Activated CD4-positive, alpha-beta T cell treated with anti-CD3 and anti-CD28 coated beads, Interleukin-2, amount 10 ng/mL, durations not matched to agents 7 days and 5 days (primary cell): ENCODE data around the gene HCRT. TPM values are rescaled to one million over a fixed set of nuclear protein-coding genes. Genes with fewer than 3 reads are reported as not detected.
"Not testable (repeated sequence)": the region's sequence is repeated elsewhere in the genome, so short reads cannot be mapped to it uniquely, and the experiment has no call there.

Source experiments
- CTCF ChIA-PET: fragments of 350-600 bp; sonication (Branson Sonifier 250); formaldehyde crosslinking; loops from one replicate; lab custom pipeline; 2021; ENCODE audit warnings: antibody characterized with exemption; lab: Charles Lee
- POLR2A ChIA-PET: fragments of 350-600 bp; sonication (Branson Sonifier 250); formaldehyde crosslinking; loops from one replicate; lab custom pipeline; 2021; ENCODE audit warnings: antibody characterized with exemption; lab: Charles Lee
- DNase-seq: peaks from one replicate; pipeline ENCODE4 v3.0.0-alpha.2; 2020
- H3K27ac Mint-ChIP-seq: one replicate; pipeline ENCODE4 v1.8.0; 2021; ENCODE audit warnings: mild to moderate bottlenecking, moderate library complexity, mixed read lengths
- H3K27me3 Mint-ChIP-seq: one replicate; pipeline ENCODE4 v1.8.0; 2021; ENCODE audit warnings: mixed read lengths
- H3K36me3 Mint-ChIP-seq: one replicate; pipeline ENCODE4 v1.8.0; 2021; ENCODE audit warnings: low read depth, mixed read lengths
- H3K4me1 Mint-ChIP-seq: one replicate; pipeline ENCODE4 v1.8.0; 2021; ENCODE audit warnings: mixed read lengths
- H3K4me3 Mint-ChIP-seq: one replicate; pipeline ENCODE4 v1.8.0; 2021; ENCODE audit warnings: mild to moderate bottlenecking, moderate library complexity, mixed read lengths
- H3K9me3 Mint-ChIP-seq: one replicate; pipeline ENCODE4 v1.8.0; 2021; ENCODE audit warnings: mixed read lengths
- total RNA-seq, 2 experiments: library from RNA; stranded (reverse); gene quantifications; one replicate each; pipeline ENCODE4 v1.2.3, GENCODE V29; 2021

HCRT gene
- total RNA-seq, result not detected

- Mint-ChIP-seq H3K27me3 (peaks cover 16% of the 10 kb centered on the region), H3K4me3 (peak within 1 kb of the TSS; percentile 87), H3K9me3 (no peaks in the 10 kb centered on the region), H3K27ac (peak within 1 kb of the TSS; percentile 82), H3K36me3 (no peaks in the 10 kb centered on the region), H3K4me1 (peaks cover 48% of the 10 kb centered on the region)
- DNase-seq, result no peak
- POLR2A ChIA-PET, result no interaction called here
- CTCF ChIA-PET, result interaction anchor here (0.5 to 2.8 kb wide), 11 partner anchors 10 to 270 kb away, joined by 3 to 33 read pairs (median 3); partner anchors contain the start of gene GHDC
These were observed at the start of gene HCRT for GRCh38 chr17:42184713-42185620. HCRT (minus strand) TSS chr17:42185452; CDS start chr17:42185365, 87 bp downstream.

GRCh38 chr17:42233994-42234393, 48.7 kb upstream of the HCRT start:
- Mint-ChIP-seq H3K27ac (no peak overlapping the region), H3K9me3 (no peaks in the 10 kb centered on the region), H3K4me1 (peaks cover 12% of the 10 kb centered on the region), H3K27me3 (no peaks in the 10 kb centered on the region), H3K4me3 (no peak overlapping the region), H3K36me3 (peaks cover 24% of the 10 kb centered on the region)
- ChIA-PET CTCF (interaction anchor here (0.5 kb wide), 1 partner anchor 82 kb away, joined by 3 read pairs; no protein-coding TSS in a partner anchor), POLR2A (no interaction called here)
- no peak for DNase-seq

- Mint-ChIP-seq H3K27ac (no peak overlapping the region), H3K4me1 (peaks cover 21% of the 10 kb centered on the region), H3K36me3 (peaks cover 28% of the 10 kb centered on the region), H3K27me3 (no peaks in the 10 kb centered on the region), H3K4me3 (no peak overlapping the region), H3K9me3 (no peaks in the 10 kb centered on the region)
- CTCF ChIA-PET, result interaction anchor here (0.6 to 1.2 kb wide), 3 partner anchors 11 to 270 kb away, joined by 3 to 4 read pairs (median 3); no protein-coding TSS in a partner anchor
- DNase-seq, result no peak
- POLR2A ChIA-PET, result no interaction called here
These were observed 47.9 kb upstream of the HCRT start for GRCh38 chr17:42233156-42233555.

- no peak for DNase-seq
- H3K9me3 Mint-ChIP-seq, result no peaks in the 10 kb centered on the region
- peaks cover 38% of the 10 kb centered on the region for H3K36me3 Mint-ChIP-seq
- no peak overlapping the region for H3K4me3 Mint-ChIP-seq
- H3K27ac Mint-ChIP-seq, result no peak overlapping the region
- peaks cover 24% of the 10 kb centered on the region for H3K4me1 Mint-ChIP-seq
- POLR2A ChIA-PET, result interaction anchor here (0.5 to 0.6 kb wide), 2 partner anchors 18 to 49 kb away, joined by 4 read pairs; no protein-coding TSS in a partner anchor
- H3K27me3 Mint-ChIP-seq, result no peaks in the 10 kb centered on the region
- CTCF ChIA-PET, result interaction anchor here (0.7 to 1.2 kb wide), 2 partner anchors 13 to 29 kb away, joined by 4 to 7 read pairs; no protein-coding TSS in a partner anchor
These were observed 45.0 kb upstream of the HCRT start for GRCh38 chr17:42230225-42230624.

- H3K27ac Mint-ChIP-seq, result no peak overlapping the region
- no peak overlapping the region for H3K4me3 Mint-ChIP-seq
- H3K27me3 Mint-ChIP-seq, result no peaks in the 10 kb centered on the region
- peaks cover 19% of the 10 kb centered on the region for H3K4me1 Mint-ChIP-seq
- ChIA-PET POLR2A (no interaction called here), CTCF (interaction anchor here (0.6 to 1.0 kb wide), 3 partner anchors 13 to 236 kb away, joined by 3 read pairs; no protein-coding TSS in a partner anchor)
- peaks cover 39% of the 10 kb centered on the region for H3K36me3 Mint-ChIP-seq
- no peak for DNase-seq
- no peaks in the 10 kb centered on the region for H3K9me3 Mint-ChIP-seq
These were observed 42.8 kb upstream of the HCRT start for GRCh38 chr17:42227849-42228700.

GRCh38 chr17:42225646-42226045, 40.4 kb upstream of the HCRT start:
- H3K4me1 Mint-ChIP-seq, result peaks cover 22% of the 10 kb centered on the region
- CTCF ChIA-PET, result no interaction called here
- no peak for DNase-seq

GRCh38 chr17:42224651-42225050, 39.4 kb upstream of the HCRT start:
- Mint-ChIP-seq H3K9me3 (no peaks in the 10 kb centered on the region), H3K27me3 (no peaks in the 10 kb centered on the region), H3K4me3 (no peak overlapping the region), H3K4me1 (peaks cover 16% of the 10 kb centered on the region), H3K36me3 (peaks cover 35% of the 10 kb centered on the region), H3K27ac (no peak overlapping the region)
- no peak for DNase-seq
- ChIA-PET CTCF (no interaction called here), POLR2A (no interaction called here)

More at GRCh38 chr17:42225646-42226045, 40.4 kb upstream of the HCRT start:
- Mint-ChIP-seq H3K36me3 (peaks cover 41% of the 10 kb centered on the region), H3K27me3 (no peaks in the 10 kb centered on the region), H3K27ac (no peak overlapping the region), H3K4me3 (no peak overlapping the region), H3K9me3 (no peaks in the 10 kb centered on the region)
- POLR2A ChIA-PET, result no interaction called here

GRCh38 chr17:42221886-42222745, 36.9 kb upstream of the HCRT start:
- Mint-ChIP-seq H3K4me3 (no peak overlapping the region), H3K4me1 (peaks cover 3% of the 10 kb centered on the region), H3K9me3 (no peaks in the 10 kb centered on the region), H3K27me3 (no peaks in the 10 kb centered on the region), H3K36me3 (peaks cover 35% of the 10 kb centered on the region), H3K27ac (peak overlapping the region; percentile 6)
- POLR2A ChIA-PET, result interaction anchor here (0.6 kb wide), 1 partner anchor 65 kb away, joined by 3 read pairs; no protein-coding TSS in a partner anchor
- peak; percentile 66 for DNase-seq
- CTCF ChIA-PET, result interaction anchor here (0.6 to 2.4 kb wide), 31 partner anchors 10 to 767 kb away, joined by 3 to 17 read pairs (median 5); partner anchors contain the start of gene GHDC

- H3K27me3 Mint-ChIP-seq, POLR2A ChIA-PET, H3K27ac Mint-ChIP-seq, H3K9me3 Mint-ChIP-seq, H3K4me1 Mint-ChIP-seq, H3K4me3 Mint-ChIP-seq, DNase-seq: not testable (repeated sequence)
- CTCF ChIA-PET, result interaction anchor here (1.5 kb wide), 1 partner anchor 20 kb away, joined by 4 read pairs; no protein-coding TSS in a partner anchor
- peaks cover 48% of the 10 kb centered on the region for H3K36me3 Mint-ChIP-seq
These were observed 34.0 kb upstream of the HCRT start for GRCh38 chr17:42219280-42219679.

GRCh38 chr17:42214156-42214555, 28.9 kb upstream of the HCRT start:
- H3K9me3 Mint-ChIP-seq, result no peaks in the 10 kb centered on the region
- no peak overlapping the region for H3K4me3 Mint-ChIP-seq
- H3K36me3 Mint-ChIP-seq, result peaks cover 66% of the 10 kb centered on the region
- no peaks in the 10 kb centered on the region for H3K27me3 Mint-ChIP-seq
- POLR2A ChIA-PET, result no interaction called here
- no peak for DNase-seq
- H3K4me1 Mint-ChIP-seq, result no peaks in the 10 kb centered on the region
- CTCF ChIA-PET, result interaction anchor here (0.6 to 1.2 kb wide), 4 partner anchors 14 to 189 kb away, joined by 3 to 4 read pairs (median 3); partner anchors contain the start of gene DHX58
- peak overlapping the region; percentile 9 for H3K27ac Mint-ChIP-seq

- CTCF ChIA-PET, result interaction anchor here (0.6 to 1.2 kb wide), 3 partner anchors 10 to 23 kb away, joined by 3 to 5 read pairs (median 4); no protein-coding TSS in a partner anchor
- Mint-ChIP-seq H3K27ac (peak overlapping the region; percentile 14), H3K9me3 (no peaks in the 10 kb centered on the region), H3K36me3 (peaks cover 63% of the 10 kb centered on the region), H3K4me3 (no peak overlapping the region), H3K27me3 (no peaks in the 10 kb centered on the region), H3K4me1 (no peaks in the 10 kb centered on the region)
- no peak for DNase-seq
- POLR2A ChIA-PET, result no interaction called here
These were observed 27.1 kb upstream of the HCRT start for GRCh38 chr17:42212382-42212781.
